ENCODE measurements around the gene LRRC43.
"Not testable (repeated sequence)": the region's sequence is repeated elsewhere in the genome, so short reads cannot be mapped to it uniquely, and the experiment has no call there.

LRRC43 gene

DNA sequence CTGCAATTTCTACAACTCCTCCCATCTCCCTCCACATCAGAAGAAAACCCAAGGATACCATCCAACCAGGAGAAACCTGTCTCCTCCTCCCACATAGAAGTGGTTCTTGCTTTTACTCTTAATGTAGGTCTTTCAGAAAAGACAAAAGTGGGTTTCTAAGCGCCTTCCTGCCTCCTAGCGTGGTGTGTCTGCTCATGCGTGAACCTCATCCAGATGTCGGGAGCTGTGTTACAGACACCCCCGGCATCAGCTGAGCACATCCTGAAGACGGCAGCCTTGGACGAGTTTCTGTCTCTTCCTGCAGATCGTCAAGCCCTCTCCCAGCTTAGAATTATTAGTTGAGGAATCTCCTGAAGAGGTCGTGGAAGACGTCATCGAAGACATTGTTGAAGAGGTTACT, 9.5 kb downstream of the LRRC43 start:
- H3K27me3 ChIP-seq (ENCODE audit: low read depth) = no peaks in the 10 kb centered on the region
- in situ Hi-C loops (cut with MboI; ENCODE audit: low sequenced_read_pairs) = loop anchor here (10.0 kb wide), 1 partner anchor 138 kb away; no protein-coding TSS in a partner anchor
- no peak for DNase-seq (ENCODE audit: low spot score in 2 of 2)
- 0 out of 2 replicates have a peak, but pooled peaks cover 3% of the 10 kb centered on the region for H3K9me3 ChIP-seq
- H3K36me3 ChIP-seq (replicated peaks) = no peaks in the 10 kb centered on the region
- no peak overlapping the region for H3K4me3 ChIP-seq
- no peaks in the 10 kb centered on the region for H3K4me1 ChIP-seq

DNA sequence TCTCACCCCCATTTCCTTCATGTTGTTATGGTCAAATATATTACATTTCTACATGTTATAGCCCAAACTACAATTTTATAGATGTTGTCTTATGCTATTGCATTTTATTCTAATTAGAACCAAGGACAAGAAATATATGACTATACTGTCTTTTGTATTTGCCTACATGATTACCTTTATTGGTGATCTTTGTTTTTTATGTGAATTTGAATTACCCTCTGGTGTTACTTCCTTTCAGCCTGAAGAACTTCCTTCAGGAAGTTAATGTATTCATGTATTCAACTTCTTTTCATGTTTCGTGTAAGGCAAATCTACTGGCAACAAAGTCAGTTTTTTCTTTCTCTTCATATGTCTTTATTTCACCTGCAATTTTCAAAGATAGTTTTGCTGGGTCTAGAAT, 11.9 kb downstream of the LRRC43 start:
- in situ Hi-C loops (cut with MboI; ENCODE audit: low sequenced_read_pairs) = loop anchor here (10.0 kb wide), 1 partner anchor 140 kb away; no protein-coding TSS in a partner anchor
- Histone ChIP-seq H3K36me3 (replicated peaks) (no peaks in the 10 kb centered on the region), H3K4me3 (no peak overlapping the region), H3K27me3 (ENCODE audit: low read depth) (no peaks in the 10 kb centered on the region), H3K4me1 (no peaks in the 10 kb centered on the region), H3K9me3 (0 out of 2 replicates have a peak, but pooled peaks cover 3% of the 10 kb centered on the region)
- DNase-seq (ENCODE audit: low spot score in 2 of 2) = no peak

- Histone ChIP-seq H3K9me3 (0 out of 2 replicates have a peak, but pooled peaks cover 3% of the 10 kb centered on the region), H3K27me3 (ENCODE audit: low read depth) (no peaks in the 10 kb centered on the region), H3K4me3 (no peak overlapping the region), H3K36me3 (replicated peaks) (no peaks in the 10 kb centered on the region), H3K4me1 (no peaks in the 10 kb centered on the region)
- in situ Hi-C loops (cut with MboI; ENCODE audit: low sequenced_read_pairs) = loop anchor here (10.0 kb wide), 1 partner anchor 141 kb away; no protein-coding TSS in a partner anchor
- DNase-seq (ENCODE audit: low spot score in 2 of 2) = no peak
Observed at GRCh38 chr12:122195405-122195804, 12.5 kb downstream of the LRRC43 start.

DNA sequence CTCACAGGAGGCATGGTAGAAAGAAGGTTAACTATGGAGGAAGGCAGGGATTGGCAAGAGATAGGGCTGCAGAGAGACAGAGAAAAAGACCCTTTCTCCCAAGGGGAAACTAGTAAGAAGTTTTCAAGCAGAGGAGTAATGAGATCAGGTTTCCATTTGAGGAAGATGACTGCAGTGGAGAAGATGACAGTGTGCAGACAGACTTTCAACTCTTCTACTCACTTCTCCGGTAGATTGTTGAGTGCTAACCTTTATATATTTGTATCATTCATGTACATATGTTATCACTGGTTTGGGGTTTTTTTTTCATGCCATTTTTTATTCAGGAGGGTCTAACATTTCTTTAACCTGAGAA, 14.7 kb downstream of the LRRC43 start:
- Histone ChIP-seq H3K4me1 (no peaks in the 10 kb centered on the region), H3K36me3 (replicated peaks) (no peaks in the 10 kb centered on the region), H3K4me3 (no peak overlapping the region), H3K9me3 (0 out of 2 replicates have a peak, but pooled peaks cover 3% of the 10 kb centered on the region), H3K27me3 (ENCODE audit: low read depth) (no peaks in the 10 kb centered on the region)
- in situ Hi-C loops (cut with MboI; ENCODE audit: low sequenced_read_pairs) = loop anchor here (10.0 kb wide), 1 partner anchor 143 kb away; no protein-coding TSS in a partner anchor
- no peak for DNase-seq (ENCODE audit: low spot score in 2 of 2)

DNA sequence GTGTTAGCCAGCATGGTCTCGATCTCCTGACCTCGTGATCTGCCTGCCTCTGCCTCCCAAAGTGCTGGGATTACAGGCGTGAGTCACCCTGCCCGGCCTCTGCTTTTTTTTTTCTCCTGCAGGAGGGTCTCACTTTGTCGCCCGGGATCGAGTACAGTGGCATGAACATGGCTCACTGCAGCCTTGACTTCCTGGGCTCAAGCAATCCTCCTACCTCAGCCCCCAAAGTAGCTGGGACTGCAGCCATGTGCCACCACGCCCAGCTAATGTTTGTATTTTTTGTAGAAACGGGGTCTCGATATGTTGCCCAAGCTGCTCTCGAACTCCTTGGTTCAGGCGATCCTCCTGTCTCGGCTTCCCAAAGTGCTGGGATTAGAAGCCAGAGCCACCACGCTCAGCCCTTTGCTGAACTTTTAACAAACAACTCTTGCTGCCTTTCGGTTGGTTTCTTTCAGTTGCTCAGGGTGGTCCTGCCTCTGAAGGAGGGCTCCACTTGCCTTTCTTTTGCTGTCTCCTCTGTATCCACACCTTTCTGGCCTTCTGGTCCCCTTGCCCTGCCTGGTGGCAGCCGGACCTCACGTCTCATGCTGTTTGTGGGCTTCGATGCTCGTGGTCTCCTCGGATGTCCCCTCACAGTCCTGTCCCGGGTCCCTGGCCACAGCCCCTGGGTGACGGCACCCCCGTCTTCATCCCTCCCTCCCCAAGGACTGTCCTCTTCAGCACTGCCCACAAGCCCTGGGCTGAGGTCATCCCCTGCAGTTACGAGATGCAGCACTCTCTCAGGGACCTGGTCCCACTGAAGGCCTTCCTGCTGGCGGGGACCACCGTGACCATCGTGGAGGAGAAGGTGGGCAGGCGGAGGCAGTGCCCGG, 16.8 kb downstream of the LRRC43 start:
- no peak overlapping the region for H3K4me3 ChIP-seq
- in situ Hi-C loops (cut with MboI; ENCODE audit: low sequenced_read_pairs) = loop anchor here (10.0 kb wide), 1 partner anchor 145 kb away; no protein-coding TSS in a partner anchor

GRCh38 chr12:122200541-122201175, 17.7 kb downstream of the LRRC43 start:
- DNase-seq (ENCODE audit: low spot score in 2 of 2) = no peak
- Histone ChIP-seq H3K4me3 (no peak overlapping the region), H3K4me1 (0 out of 2 replicates have a peak, but pooled peaks cover 4% of the 10 kb centered on the region), H3K36me3 (replicated peaks) (no peaks in the 10 kb centered on the region), H3K27me3 (ENCODE audit: low read depth) (no peaks in the 10 kb centered on the region), H3K9me3 (no peaks in the 10 kb centered on the region)
- in situ Hi-C loops (cut with MboI; ENCODE audit: low sequenced_read_pairs) = no loop called here

More for the DNA sequence above, 16.8 kb downstream of the LRRC43 start:
- Histone ChIP-seq H3K36me3 (replicated peaks) (no peaks in the 10 kb centered on the region), H3K27me3 (ENCODE audit: low read depth) (no peaks in the 10 kb centered on the region), H3K9me3 (0 out of 2 replicates have a peak, but pooled peaks cover 3% of the 10 kb centered on the region), H3K4me1 (0 out of 2 replicates have a peak, but pooled peaks cover 4% of the 10 kb centered on the region)
- no peak for DNase-seq (ENCODE audit: low spot score in 2 of 2)

GRCh38 chr12:122201381-122201780, 18.5 kb downstream of the LRRC43 start:
- in situ Hi-C loops (cut with MboI; ENCODE audit: low sequenced_read_pairs) = no loop called here
- Histone ChIP-seq H3K36me3 (replicated peaks) (no peaks in the 10 kb centered on the region), H3K4me1 (0 out of 2 replicates have a peak, but pooled peaks cover 4% of the 10 kb centered on the region), H3K9me3 (no peaks in the 10 kb centered on the region), H3K27me3 (ENCODE audit: low read depth) (no peaks in the 10 kb centered on the region), H3K4me3 (no peak overlapping the region)
- no peak for DNase-seq (ENCODE audit: low spot score in 2 of 2)

- 0 out of 2 replicates have a peak, but pooled peaks cover 4% of the 10 kb centered on the region for H3K4me1 ChIP-seq
- H3K4me3 ChIP-seq = no peak overlapping the region
- no peaks in the 10 kb centered on the region for H3K9me3 ChIP-seq
- in situ Hi-C loops (cut with MboI; ENCODE audit: low sequenced_read_pairs) = no loop called here
- no peaks in the 10 kb centered on the region for H3K27me3 ChIP-seq (ENCODE audit: low read depth)
- H3K36me3 ChIP-seq (replicated peaks) = peaks cover 3% of the 10 kb centered on the region
- no peak for DNase-seq (ENCODE audit: low spot score in 2 of 2)
Observed at GRCh38 chr12:122202017-122202416, 19.1 kb downstream of the LRRC43 start.

DNA sequence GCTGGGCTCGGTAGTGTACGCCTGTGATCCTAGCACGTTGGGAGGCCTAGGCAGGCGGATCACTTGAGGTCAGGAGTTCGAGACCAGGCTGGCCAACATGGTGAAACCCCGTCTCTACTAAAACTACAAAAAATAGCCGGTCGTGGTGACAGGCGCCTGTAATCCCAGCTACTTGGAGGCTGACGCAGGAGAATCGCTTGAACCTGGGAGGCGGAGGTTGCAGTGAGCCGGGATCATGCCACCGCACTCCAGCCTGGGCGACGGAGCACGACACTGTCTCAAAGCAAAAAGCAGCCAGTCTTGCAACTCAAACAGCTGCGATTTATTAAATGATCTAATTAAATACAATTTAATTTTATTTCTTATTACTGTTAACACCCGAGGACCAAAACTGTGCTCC, 19.9 kb downstream of the LRRC43 start:
- in situ Hi-C loops (cut with MboI; ENCODE audit: low sequenced_read_pairs); H3K27me3 ChIP-seq (ENCODE audit: low read depth); H3K4me1 ChIP-seq; DNase-seq (ENCODE audit: low spot score in 2 of 2); H3K9me3 ChIP-seq: not testable (repeated sequence)
- peak overlapping the region; percentile 40 for H3K4me3 ChIP-seq
- peaks cover 11% of the 10 kb centered on the region for H3K36me3 ChIP-seq (replicated peaks)

DNA sequence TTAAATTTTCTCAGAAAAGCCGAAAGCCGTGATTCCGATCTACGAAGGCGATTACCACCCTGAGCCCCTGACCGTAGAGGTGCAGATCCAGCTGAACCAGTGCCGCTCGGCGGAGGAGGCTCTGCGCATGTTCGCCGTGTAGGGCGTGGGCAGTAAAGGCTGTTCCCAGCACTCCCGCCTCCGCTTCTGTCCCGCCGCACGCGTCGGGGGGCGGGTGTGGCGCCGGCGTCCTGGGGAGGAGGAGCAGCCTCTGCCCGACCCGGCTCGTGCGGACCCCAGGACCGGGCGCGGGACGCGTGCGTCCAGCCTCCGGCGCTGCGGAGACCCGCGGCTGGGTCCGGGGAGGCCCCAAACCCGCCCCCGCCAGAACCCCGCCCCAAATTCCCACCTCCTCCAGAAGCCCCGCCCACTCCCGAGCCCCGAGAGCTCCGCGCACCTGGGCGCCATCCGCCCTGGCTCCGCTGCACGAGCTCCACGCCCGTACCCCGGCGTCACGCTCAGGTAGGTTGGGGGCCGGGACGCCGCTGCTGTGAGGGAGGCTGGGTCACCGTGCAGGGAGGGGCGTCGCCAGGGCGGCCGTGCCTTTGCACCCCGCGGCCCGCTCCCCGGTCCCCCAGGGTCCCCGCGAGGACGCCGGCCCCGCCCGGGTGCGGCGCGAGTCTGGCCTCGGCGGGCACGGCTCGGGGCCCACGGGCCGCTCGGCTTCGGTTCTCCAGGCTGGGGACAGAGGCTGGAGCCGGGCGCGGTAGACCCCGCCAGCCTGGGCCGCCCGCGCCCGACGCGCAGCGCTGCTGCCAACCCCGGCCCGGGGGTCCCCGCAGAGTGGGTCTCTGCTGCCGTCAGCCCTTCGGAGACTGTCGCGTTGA, 20.6 kb downstream of the LRRC43 start, which contains the start of gene B3GNT4:
B3GNT4 (plus strand) TSS at position 409 of the 866 bp plus-strand sequence. CDS start 910 bp downstream, outside the sequence.
- in situ Hi-C loops (cut with MboI; ENCODE audit: low sequenced_read_pairs) = no loop called here
- H3K36me3 ChIP-seq (replicated peaks) = peaks cover 16% of the 10 kb centered on the region
- H3K27me3 ChIP-seq (ENCODE audit: low read depth) = no peaks in the 10 kb centered on the region
- H3K4me3 ChIP-seq = peak within 1 kb of the TSS; percentile 40
- H3K9me3 ChIP-seq = no peaks in the 10 kb centered on the region
- peak; percentile 74 to 82 for DNase-seq (ENCODE audit: low spot score in 2 of 2)
- H3K4me1 ChIP-seq = 0 out of 2 replicates have a peak, but pooled peaks cover 4% of the 10 kb centered on the region

DNA sequence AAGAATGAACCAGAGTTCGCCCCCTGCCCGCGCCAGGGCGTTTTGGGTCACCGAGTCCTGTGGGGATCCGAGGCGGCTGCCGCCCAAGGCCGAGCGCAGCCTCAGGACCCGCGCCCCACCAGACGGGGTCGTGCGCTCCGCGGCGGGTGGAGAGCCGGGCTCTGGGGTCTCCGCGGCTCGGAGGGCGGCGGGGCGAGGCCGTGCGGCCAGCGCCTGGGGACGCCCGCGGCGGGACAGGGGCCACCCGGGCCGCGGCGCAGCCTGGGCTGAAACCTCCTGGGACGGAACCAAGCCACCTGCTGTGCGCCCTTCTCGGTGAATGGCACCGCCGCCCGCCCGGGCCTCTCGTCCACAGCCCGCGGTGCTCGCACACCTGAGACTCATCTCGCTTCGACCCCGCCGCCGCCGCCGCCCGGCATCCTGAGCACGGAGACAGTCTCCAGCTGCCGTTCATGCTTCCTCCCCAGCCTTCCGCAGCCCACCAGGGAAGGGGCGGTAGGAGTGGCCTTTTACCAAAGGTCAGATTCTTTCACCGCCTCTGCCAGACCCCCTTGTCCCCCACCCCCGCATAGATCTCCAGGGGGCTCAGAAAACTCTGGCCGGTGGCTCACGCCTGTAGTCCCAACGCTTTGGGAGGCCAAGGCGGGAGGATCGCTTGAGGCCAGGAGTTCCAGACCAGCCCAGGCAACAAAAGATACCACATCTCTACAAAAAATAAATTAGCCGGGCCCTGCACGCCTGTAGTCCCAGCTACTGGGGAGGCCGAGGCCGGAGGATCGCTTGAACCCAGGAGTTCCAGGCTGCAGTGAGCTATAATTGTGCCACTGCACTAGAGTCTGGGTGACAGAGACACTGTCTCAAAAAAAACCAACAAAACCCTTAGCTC, 21.5 kb downstream of the LRRC43 start:
- Histone ChIP-seq H3K4me3 (no peak overlapping the region; the same call in 1 of the 2 replicates), H3K9me3 (no peaks in the 10 kb centered on the region), H3K4me1 (0 out of 2 replicates have a peak, but pooled peaks cover 4% of the 10 kb centered on the region), H3K36me3 (replicated peaks) (peaks cover 19% of the 10 kb centered on the region), H3K27me3 (ENCODE audit: low read depth) (no peaks in the 10 kb centered on the region)
- in situ Hi-C loops (cut with MboI; ENCODE audit: low sequenced_read_pairs) = no loop called here
- DNase-seq (ENCODE audit: low spot score in 2 of 2) = no peak

Data from HAP-1 (cell line).